HG02610 (cell line): Measurements from ENCODE around the gene C11orf68.

Experiments used
- ATAC-seq: cut with Tn5 transposase; IDR thresholded peaks from one replicate; pipeline ENCODE4 v1.9.1; 2021; ENCODE audit warnings: mild to moderate bottlenecking, moderate library complexity; ENCODE audit not compliant: unreplicated experiment

Gene C11orf68

DNA sequence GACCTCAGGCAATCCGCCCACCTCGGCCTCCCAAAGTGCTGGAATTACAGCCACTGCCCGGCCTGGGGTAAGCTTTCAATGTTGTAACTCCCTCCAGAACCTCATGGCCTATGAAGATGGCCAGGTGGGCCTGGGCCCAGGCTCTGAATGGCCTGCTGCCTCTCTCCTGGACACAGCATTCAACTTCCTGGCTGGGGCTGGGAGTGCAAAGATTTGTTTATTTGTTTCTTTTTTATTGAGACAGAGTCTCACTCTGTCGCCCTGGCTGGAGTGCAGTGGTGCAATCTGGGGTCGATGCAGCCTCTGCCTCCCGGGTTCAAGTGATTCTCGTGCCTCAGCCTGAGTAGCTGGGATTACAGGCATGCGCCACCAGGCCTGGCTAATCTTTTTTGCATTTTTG, 25.9 kb upstream of the C11orf68 start:
- ATAC-seq: no peak

DNA sequence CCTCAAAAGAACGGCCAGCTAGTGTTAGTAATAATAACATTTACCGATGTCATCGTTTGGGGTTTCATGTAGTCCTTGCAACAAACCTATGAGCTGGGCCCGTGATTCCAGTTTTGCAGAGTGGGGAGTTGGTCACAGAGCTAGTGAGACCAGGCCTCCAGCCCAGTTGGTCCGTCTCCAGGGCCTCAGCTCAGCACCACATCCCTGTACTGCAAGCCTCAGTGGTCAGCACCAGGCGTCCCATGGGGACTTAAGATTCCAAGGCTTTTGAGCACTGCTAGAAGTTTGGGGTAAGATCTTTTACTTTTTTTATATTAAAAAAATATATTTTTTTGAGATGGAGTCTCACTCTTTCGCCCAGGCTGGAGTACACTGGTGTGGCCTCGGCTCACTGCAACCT, 25.3 kb upstream of the C11orf68 start:
- ATAC-seq: no peak

DNA sequence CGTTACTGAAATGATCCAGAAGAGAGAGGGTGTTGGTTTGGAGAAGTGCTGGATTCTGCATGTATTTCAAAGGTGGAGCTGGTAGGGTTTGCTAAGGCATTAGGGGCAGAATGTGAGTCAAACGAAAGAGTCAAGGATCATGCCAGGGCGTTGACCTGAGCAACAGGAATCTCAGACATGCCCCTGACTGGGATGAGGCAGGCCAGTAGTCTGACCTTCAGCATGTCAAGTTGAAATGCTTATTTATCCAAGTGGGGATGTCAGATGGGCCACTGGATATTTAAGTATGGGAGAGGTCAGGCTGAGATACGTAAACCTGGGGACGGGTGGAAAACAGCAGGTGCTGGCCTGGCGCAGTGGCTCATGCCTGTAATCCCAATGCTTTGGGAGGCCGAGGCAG, 23.7 kb upstream of the C11orf68 start:
- no peak for ATAC-seq

DNA sequence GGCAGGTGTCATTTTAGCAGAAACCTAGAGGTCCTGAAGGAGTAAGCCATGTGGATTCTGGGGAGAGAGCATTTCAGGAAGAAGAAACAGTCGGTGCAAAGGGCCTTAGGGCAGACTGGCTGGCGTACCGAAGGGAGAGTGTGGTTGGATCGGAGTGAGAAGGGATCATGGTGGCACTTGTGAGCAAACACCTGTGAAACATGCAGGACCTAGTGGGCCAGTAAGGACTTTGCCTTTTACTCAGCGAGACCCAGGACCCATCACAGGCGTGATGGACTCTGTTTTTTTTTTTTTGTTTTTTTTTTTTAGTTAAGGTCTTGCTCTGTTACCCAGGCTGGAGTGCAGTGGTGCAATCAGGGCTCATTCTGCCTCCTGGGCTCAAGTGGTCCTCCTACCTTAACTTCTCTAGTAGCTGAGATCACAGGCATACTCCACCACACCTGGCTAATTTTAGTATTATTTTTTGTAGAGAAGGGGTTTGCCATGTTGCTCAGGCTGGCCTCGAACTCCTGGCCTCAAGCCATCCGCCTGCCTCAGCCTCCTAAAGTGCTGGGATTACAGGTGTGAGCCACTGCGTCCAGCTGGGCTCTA, 23.0 kb upstream of the C11orf68 start:
- ATAC-seq: no peak

DNA sequence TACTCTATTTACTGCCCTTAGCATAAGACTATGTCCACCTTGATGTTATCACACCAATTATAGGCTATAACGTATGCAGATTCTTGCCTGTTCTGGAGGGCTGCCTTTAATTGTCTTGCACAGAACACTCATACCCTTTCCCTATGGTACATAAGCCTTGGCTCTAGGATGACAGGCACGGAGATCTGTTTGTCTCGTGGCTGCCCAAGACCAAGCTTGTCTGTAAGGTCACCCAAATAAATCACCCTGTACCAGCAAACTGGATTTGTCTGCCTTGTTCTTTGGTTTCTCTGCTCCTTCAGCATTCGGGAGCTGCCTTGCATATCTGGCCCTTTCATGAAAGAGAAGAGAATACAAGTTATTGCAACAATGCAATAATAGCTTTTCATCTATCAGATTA, 18.9 kb upstream of the C11orf68 start:
- ATAC-seq: no peak

DNA sequence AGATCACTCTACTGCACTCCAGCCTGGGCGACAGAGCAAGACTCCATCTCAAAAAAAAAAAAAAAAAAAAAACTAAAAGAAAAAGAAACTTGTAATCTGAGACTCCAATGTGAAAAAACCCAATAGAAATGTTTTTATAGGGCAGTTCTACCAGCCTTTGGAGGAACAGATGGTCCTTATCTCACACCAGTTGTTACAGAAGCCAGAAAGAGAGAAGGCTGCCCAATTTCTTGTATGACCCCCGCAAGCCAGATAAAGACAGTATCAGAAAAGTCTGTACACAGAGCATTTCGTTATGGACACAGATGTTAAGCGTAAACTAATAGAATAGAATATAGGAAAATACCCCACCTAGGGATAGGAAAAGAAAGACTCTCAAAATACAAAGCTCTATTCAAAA, 15.2 kb upstream of the C11orf68 start:
- ATAC-seq: no peak

DNA sequence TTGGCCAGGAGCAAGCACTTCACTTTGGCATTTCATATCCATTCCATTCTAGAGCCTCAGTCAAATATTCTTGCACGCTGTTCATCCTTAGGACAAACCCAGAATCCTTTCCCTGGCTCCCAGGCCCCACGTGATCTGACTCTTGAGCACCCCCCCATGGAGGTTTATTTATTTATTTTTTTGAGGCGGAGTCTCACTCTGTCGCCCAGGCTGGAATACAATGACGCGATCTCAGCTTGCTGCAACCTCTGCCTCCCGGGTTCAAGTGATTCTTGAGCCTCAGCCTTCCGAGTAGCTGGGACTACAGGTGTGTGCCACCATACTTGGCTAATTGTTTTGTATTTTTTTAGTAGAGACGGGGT, 13.7 kb upstream of the C11orf68 start:
- no peak for ATAC-seq

DNA sequence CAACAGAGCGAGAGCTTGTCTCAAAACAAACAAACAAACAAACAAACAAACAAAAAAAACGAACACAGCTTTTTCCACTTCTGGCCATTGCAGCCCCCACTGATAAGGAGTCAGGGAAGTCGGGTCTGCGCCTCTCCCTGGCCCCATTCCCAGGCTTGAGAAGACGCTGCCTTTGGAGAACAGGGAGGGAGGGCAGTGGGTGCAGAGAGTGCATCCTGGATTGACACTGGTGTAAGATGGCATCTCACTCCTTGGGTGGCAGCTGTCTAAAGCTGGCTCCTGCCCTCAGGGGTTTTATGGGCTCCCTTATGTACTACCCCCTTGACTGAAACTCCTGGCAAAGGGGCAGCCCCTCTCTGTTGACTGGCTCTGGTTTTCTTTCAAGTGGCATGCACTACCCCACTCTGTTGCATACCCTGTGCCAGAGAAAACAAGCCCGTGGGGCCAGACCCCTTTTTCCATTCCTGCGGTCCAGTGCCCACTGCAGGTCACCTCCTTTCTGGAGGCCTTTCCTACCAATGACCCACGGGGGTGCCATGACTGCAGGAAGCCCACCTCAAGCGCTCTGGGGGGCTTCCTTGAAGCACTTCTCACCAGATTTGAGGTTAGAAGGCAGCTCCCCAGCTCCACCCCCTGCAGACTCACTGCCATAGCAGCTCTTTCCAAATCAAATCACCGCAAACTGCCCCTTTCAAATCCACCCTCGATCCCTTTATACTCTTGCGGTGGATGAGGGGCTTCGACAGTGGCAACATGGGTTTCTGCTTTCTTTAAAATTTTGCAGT, 13.1 kb upstream of the C11orf68 start:
- no peak for ATAC-seq

DNA sequence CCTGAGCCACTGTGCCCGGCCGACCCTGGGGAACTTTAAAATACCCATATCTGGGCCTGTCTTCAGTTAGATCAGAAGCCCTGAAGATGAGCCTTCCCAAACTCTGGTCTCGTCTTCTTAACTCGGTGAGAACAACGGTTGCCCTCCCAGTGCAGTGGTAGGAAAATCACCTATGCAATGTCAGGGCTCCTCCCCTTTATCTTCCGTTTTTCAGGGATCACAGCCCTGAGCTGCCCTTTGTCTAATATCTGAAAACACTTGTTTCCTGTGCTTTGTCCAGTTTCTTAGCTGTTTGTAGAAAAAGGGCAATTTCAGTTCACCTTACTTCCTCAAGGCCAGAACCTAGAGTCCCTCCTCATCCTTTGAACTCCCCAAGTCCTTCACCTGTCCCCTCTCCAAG, 9.8 kb upstream of the C11orf68 start:
- no peak for ATAC-seq

DNA sequence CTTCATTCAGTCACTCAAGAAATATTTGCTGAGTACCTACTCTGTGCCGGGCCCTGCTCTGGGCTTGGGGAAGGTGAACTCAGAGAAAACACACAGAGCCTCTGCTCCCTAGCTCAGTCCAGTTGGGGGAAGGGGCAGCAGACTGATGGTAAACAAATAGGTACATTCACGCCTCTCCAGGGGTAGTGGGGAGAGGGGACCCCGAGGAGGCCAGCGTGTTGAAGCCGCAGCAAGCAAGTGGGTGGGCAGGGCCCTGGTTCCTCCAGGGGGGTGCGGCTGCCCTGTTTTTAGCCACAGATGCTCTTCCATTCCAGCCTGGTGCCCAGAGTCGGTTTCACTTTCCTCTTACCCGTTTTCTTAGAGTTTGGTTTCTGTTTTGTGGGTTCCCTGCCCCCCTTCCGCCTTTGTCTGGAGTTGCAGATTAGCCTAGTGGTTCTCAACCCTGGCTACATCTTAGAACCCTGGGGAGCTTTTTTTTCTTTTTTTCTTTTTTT, 9.1 kb upstream of the C11orf68 start:
- ATAC-seq: peak; percentile 77

DNA sequence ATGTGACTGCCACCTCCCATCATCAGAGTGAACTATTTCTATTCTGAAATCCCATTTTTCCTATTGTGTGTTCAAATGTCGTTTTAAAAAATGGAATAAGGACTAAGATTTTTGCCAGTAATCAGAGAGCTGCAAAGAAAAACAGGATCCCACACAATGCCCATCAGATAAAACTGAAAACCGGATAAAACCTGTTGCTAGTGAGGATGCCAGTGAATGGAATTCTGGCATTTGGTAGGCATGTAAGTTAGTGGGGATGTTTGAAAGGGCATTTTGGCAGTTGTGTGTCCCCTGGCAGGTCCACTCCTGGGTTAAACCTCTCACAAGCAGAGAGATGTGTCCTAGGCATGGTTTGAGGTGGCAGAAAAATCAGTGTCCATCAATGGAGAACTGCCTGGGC, 6.5 kb upstream of the C11orf68 start:
- ATAC-seq: no peak

DNA sequence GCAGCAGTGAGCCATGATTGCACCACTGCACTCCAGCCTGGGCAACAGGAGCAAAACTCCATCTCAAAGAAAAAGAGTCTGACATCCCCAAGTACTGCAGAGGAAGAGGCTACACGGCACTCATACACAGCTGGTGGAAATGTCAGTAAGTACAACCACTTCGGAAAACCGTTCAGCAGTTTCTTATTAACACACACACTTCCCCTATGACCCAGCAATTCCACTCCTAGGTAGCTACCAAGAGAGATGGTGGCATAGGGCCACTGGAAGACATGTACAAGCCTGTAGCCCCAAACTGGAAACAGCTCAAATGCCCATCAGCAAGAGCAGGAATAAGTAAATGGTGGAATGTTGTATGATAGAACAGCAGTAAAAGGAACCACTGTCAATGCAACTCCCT, 3.7 kb upstream of the C11orf68 start:
- ATAC-seq: no peak

DNA sequence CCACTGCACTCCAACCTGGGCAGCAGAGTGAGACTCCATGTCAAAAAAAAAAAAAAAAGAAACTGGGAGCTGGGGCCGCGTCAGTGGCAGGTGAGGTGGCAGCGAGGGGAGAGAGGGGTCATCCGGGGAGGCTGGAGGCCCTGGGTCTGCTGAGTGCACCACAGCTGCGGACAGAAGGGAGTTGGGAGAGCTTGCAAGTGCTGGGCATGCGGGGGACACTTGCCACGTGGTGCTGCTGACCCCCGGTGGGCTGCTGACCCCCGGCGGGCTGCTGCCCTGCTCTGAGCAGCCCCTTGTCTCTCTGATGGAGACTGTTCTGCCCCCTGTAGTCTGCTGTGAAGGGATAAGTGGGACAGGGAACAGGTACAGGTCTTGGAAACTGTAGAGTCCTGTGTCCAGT, 3.0 kb upstream of the C11orf68 start:
- ATAC-seq: no peak

DNA sequence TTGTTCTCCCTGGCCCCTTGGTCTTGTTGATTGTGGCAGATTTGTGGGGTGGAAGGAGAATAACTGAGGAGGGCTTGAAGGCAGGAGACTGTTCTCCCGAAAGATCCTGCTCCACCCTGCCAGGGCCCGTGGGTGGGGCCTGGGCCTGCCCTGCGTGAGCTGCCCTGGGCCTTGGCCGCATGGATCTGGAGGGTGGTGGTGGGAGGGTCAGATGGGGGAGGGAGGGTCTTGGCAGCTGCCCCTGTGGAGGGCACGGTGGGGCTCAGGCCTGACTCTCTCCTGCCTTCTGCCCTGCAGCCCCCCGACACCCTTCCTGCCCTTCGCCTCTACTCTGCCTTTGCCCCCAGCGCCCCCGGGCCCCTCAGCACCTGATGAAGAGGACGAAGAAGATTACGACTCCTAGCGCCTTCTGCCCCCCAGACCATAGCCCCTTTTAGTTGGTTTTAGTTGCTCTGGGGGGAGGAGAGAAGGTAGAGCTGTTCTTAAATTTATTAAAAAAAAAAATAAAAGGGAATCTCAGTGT, 2.2 kb upstream of the C11orf68 start:
- no peak for ATAC-seq

DNA sequence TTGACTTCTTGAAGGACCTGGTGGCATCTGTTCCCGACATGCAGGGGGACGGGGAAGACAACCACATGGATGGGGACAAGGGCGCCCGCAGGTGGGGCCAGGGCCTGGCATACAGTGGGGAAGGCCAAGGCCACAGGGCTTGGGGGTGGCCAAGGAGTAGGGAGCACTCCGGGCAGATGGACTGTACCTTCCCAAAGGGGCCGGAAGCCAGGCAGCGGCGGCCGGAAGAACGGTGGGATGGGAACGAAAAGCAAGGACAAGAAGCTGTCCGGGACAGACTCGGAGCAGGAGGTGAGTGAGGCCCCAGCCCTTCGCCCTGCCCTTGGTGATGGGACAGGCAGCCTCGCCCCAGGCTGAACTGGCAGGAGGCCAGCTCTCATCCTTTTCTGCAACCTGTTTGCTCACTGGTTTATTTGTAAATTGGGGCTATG, 1.5 kb upstream of the C11orf68 start:
- no peak for ATAC-seq

DNA sequence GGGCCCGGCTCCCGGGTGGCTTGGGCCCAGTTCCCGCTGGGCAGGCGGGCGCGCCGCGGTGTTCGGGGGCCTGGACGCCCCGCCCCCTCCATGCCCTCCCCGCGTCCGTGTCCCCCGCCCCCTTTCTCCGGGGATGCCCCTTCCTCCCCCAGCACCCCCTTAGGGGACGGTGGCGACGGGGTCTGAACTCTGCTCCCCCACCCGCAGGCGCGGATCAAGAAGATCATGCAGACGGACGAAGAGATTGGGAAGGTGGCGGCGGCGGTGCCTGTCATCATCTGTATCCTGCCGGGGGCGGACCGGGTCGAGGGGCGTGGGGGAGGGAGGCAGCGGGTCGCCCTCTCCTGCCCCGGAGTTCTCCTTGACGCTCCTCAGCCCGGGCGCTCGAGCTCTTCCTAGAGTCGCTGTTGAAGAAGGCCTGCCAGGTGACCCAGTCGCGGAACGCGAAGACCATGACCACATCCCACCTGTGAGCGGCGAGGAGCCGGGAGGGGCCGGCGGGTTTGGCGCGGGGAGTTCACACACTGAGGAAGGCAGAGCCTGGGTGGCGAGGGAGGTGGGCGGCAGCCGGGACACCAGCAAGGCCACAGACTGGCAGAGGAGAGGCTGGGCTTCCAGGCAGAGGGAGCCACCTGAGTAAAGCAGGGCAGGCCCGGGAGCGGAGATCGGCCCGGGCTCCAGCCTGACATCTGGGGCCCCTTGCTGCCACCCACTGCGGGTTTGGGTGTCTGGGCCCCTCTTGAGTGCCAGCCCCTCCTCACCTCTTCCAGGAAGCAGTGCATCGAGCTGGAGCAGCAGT, 910 bp upstream of the C11orf68 start:
- peak; percentile 28 for ATAC-seq

DNA sequence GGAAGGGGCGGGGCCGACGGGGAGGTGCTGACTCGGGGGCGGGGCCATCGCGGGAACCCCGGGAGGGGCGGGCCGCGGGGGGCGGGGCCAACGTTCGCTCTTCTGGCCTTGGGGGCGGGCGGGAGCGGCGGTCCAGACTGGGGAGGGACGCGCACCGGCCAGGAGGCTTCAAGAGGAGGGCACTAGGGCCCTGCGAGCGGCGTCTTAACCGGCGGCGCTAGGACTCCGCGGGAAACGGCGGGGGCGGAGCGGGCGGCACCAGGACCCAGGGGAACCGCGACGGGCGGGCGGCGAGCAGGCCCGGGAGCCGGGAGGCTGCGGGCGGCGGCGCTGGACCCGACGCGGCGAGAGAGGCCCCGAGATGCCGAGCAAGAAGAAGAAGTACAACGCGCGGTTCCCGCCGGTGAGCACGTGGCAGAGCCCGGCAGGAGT, 295 bp upstream of the C11orf68 start, which contains the start of gene DRAP1:
Gene DRAP1 (plus strand): TSS at position 286 of the 432 bp plus-strand sequence. CDS start 76 bp downstream, at position 362.
- peak; percentile 82 for ATAC-seq

DNA sequence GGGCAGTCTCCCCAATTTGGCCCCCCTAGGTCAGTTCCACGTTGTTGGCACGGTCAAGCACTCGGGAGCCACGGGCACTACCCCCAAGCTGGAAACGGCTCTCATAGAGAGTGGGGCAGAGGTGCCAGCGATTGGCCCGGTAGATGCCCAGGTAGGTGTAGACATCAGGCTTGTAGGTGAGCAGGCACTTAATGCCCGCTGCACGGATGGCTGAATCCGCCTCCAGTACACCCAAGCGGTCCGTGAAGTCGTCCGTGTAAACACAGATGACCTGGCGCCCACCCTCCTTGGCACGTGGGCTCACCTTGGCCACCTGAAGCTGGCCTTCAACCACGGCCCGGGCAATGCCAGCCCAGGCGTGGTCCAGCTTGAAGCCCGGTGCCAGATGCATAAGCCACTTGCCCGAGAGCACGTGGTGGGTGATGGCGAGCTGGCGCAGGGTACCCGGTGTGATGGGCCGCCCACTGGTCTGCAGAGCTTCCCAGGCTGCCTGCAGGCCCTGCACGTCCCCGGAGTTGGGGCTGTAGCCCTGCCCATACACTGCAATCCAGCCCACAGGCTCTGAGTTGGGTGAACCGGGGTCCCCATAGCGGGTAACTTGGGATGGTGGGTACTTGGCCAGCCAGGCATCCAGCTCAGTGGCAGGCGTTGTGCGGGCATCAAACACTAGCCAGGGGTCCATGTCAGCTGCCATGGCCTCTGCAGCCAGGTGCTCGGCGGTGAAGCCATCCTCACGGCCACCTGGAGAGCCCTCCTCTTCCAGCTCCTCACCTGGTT, 1.2 kb downstream of the C11orf68 start:
- ATAC-seq: no peak

DNA sequence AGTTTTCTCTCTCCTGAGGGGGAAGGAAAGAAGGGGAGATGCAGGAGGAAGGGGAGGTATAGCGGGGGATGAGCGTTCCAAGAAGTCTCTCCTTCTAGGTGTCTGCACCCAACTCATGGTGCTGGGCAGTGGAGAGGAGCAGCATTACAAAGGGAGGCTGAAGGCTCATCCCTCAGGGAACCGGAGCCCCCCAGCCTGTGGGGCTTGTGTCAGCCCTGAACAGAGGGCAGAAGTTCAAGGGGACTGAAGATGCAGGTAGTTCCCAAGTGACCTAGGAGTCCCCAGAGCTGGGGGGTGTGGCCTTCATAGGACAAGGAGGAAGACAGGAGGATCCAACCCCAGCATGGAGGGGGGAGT, 1.8 kb downstream of the C11orf68 start:
- ATAC-seq: no peak

DNA sequence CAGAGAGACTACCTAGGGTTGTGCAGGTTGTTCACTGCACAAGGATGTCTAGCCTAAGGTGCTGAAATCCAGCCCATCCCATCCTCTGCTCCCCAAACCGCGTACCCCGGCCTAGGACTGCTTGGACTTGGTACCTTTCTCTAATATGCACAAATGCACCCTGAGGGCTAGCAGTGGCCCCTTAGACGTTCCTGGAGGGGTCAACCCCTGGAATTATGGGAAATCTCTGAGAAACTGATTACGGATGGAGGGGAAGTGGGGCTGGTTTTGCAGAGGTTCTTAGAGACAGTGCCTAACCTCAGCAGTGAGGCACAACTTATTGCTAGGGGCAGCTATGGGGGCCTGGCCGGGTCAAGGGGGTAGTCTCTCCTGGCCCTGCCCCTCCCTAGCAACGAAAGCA, 2.5 kb downstream of the C11orf68 start:
- ATAC-seq: no peak

DNA sequence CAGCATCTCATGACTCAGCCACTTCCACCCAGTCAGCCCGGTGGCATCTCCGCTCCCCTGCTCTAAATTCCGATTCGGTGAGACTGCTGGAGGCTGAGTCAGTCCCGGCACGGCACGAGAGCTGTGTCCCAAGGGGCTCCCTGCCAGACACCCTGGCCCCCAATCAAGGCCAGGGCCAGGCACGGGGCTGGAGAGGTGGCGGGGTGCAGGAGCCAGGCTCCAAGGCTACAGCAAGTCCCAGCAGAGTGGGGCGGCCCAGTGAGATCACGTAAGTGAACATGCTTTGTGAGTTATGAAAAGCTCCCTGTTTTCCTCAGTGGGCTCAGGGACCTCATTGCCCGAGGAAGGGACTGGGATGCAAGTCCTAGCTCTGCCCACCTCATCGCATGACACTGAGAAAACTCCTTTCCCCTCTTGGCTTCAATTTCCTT, 3.0 kb downstream of the C11orf68 start:
- ATAC-seq: no peak
